LHCN-M2 (cell line): ENCODE measurements around the gene NELFE. TPM values are rescaled to one million over a fixed set of nuclear protein-coding genes. Genes with fewer than 3 reads are reported as not detected.
A peak's percentile ranks its signal among the peaks of the same experiment; 100 is the strongest.
"Not testable (repeated sequence)": the region's sequence is repeated elsewhere in the genome, so short reads cannot be mapped to it uniquely, and the experiment has no call there.

Experiments
- DNase-seq: peaks from one replicate; pipeline ENCODE4 v3.0.0-alpha.2; 2012; ENCODE audit warnings: low read depth
- total RNA-seq: library from RNA; depleted of rRNA; stranded (reverse); fragments of >200 nt; gene quantifications from 2 replicates; pipeline ENCODE4 v1.2.3, GENCODE V29; 2014; rRNA removed

Gene NELFE
- total RNA-seq, 1 experiment from 2014 or later: 129 TPM

GRCh38 chr6:31919624-31920303, 39.0 kb downstream of the NELFE start:
- DNase-seq: no peak

- no peak for DNase-seq
These were observed 40.6 kb downstream of the NELFE start for GRCh38 chr6:31918069-31918720.

GRCh38 chr6:31915756-31916155, 43.0 kb downstream of the NELFE start:
- no peak for DNase-seq

- no peak for DNase-seq
These were observed 43.4 kb downstream of the NELFE start for GRCh38 chr6:31915351-31915750.

- DNase-seq: no peak
These were observed 46.8 kb downstream of the NELFE start for GRCh38 chr6:31911826-31912585.

GRCh38 chr6:31909298-31909697, 49.5 kb downstream of the NELFE start:
- DNase-seq: not testable (repeated sequence)

DNA sequence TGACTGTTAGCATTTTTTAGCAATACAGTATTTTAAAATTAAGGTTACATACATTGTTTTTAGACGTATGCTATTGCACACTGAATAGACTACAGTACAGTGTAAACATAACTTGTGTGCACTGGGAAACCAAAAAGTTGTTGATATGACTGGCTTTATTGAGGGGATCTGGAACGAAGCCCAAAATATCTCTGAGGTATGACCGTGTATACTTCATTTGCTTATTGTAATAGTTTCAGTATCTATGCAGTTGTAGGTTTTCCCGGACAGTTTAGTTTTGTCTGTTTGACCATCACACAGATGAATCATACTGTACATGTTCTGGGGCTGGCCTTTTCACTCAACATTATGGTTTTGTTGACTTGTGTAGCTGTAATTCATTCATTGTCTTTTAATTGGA, 50.0 kb downstream of the NELFE start:
- DNase-seq: peak; percentile 70

DNA sequence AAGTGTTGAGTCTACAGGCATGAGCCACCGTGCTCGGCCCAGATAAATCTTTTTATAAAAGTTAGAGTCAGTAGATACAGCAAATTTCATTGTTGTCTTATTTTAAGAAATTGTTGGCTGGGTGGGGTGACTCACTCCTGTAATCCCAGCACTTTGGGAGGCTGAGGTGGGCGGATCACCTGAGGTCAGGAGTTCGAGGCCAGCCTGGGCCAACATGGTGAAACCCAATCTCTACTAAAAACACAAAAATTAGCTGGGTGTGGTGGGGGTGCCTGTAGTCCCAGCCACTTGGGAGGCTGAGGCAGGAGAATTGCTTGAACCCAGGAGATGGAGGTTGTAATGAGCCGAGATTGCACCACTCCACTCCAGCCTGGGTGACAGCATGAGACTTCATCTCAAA, 50.5 kb downstream of the NELFE start:
- not testable (repeated sequence) for DNase-seq

DNA sequence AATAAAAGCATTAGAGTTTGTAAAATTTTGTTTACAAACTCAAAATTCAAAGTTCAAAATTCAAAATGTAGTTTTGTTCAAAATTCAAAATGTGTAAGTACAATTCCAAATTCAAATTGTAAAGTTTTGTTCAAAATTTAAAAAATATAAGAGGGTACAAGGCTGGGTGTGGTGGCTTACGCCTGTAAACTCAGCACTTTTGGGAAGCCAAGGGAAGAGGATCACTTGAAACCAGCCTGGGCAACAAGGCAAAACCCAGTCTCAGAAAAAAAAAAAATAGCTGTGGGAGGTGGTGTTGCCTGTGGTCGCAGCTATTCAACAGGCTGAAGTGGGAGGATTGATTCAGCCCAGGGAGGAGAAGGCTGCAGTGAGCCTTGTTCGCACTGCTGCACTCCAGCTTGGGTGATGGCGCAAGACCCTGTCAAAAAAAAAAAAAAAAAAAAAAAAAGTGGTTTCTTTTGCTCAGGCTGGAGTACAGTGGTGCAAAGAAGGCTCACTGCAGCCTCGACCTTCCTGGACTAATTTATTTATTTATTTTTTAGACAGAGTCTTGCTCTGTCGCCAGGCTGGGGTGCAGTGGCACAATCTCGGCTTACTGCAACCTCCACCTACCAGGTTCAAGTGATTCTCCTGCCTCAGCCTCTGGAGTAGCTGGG, 51.5 kb downstream of the NELFE start:
- DNase-seq: peak; percentile 70

DNA sequence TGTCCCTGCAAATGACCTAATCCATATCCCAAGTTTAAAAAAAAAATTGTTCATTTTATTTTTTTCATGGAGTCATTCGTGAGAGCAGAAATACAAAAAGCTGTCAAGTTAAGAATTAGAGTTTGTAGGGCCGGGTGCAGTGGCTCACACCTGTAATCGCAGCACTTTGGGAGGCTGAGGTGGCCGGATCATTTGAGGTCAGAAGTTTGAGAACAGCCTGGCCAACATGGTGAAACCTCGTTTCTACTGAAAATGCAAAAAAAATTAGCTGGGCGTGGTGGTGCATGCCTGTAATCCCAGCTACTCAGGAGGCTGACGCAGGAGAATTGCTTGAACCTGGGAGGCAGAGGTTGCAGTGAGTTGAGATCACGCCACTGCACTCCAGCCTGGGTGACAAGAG, 52.0 kb downstream of the NELFE start:
- not testable (repeated sequence) for DNase-seq

DNA sequence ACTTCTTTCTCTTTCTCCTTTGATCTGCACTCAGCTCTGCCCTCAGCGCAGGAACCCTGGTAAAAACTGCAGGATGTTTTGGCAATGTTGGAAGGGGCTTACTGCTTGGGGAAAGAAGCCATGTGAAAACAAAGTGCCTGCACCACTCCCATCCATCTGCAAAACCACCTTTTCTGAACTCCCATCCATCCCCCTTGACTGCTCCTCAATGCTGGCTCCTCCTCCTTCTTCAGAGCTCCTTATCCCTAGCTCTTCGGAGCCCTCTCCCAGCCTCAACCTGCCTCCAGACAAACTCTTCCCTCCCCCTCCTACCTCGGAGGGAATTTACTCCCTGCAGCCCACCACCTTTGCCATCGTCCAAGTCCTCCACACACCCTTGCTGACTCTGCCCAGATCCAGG, 52.6 kb downstream of the NELFE start:
- DNase-seq: no peak

DNA sequence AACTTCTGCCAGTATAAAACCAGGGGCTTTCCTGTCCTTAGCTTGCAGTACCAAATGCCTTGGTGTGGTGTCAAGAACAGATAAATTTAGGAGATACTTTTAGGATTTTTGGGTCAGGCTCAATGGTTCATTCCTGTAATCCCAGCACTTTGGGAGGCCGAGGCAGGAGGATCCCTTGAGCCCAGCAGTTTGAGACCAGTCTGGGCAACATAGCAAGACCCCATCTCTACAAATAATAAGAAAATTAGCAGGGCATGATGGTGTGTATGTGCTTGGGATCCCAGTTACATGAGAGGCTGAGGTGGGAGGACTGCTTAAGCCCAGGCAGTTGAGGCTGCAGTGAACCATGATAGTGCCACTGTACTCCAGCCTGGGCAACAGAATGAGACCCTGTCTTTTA, 53.7 kb downstream of the NELFE start:
- no peak for DNase-seq

DNA sequence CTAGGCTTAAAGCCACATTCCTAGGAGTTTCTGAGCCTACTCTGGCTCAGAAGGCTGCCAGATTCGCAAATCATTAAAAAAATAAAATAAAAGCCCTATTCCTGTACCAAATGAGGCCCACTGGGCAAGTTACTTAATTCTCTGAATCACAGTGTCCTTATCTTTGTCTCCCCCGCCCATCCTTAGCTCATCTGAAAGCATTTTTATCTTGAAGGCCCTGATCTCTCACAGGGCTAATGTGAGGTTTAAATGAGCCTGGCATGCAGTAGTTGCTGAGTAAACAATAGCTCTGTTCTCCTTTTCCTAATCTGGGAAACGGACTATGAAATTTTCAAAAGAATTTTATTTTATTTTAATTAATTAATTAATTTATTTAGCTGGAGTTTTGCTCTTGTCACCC, 54.8 kb downstream of the NELFE start:
- DNase-seq: no peak

Other genes with a start within 250 kb of the NELFE start
- gene LY6G6D, start 243.6 kb downstream of the NELFE start, total RNA-seq: not detected in 2 replicates
- gene LY6G6C, start 237.2 kb downstream of the NELFE start, total RNA-seq: 0.51 TPM in 1 of 2 replicates, not detected in the other
- not detected in 2 replicates for gene MPIG6B, start 235.6 kb downstream of the NELFE start, total RNA-seq
- 78.4 and 85.8 TPM in 2 replicates for gene DDAH2, start 229.7 kb downstream of the NELFE start, total RNA-seq
- 771 and 894 TPM in 2 replicates for gene CLIC1, start 222.4 kb downstream of the NELFE start, total RNA-seq
- gene MSH5, start 219.0 kb downstream of the NELFE start, total RNA-seq: 13.2 and 16.5 TPM in 2 replicates
- 1.5 and 2.7 TPM in 2 replicates for gene SAPCD1, start 196.3 kb downstream of the NELFE start, total RNA-seq
- gene VWA7, start 181.6 kb downstream of the NELFE start, total RNA-seq: not detected in 2 replicates
- 63.2 and 68.7 TPM in 2 replicates for gene VARS1, start 163.2 kb downstream of the NELFE start, total RNA-seq
- 78.7 and 88.2 TPM in 2 replicates for gene LSM2, start 152.0 kb downstream of the NELFE start, total RNA-seq
- 0.71 and 1.5 TPM in 2 replicates for gene HSPA1L, start 143.7 kb downstream of the NELFE start, total RNA-seq
- 98.9 and 101 TPM in 2 replicates for gene HSPA1A, start 143.4 kb downstream of the NELFE start, total RNA-seq
- 86.1 and 92.2 TPM in 2 replicates for gene HSPA1B, start 131.2 kb downstream of the NELFE start, total RNA-seq
- 43.9 and 57.2 TPM in 2 replicates for gene NEU1, start 96.2 kb downstream of the NELFE start, total RNA-seq
- 0.06 TPM in 1 of 2 replicates, not detected in the other for gene SLC44A4, start 80.0 kb downstream of the NELFE start, total RNA-seq
- 58.6 and 60.5 TPM in 2 replicates for gene EHMT2, start 61.3 kb downstream of the NELFE start, total RNA-seq
- 1.2 and 3.0 TPM in 2 replicates for gene ZBTB12, start 56.9 kb downstream of the NELFE start, total RNA-seq
- 0.86 and 1.2 TPM in 2 replicates for gene C2, start 31.3 kb downstream of the NELFE start, total RNA-seq
- 1.1 and 1.4 TPM in 2 replicates for gene CFB, start 12.9 kb downstream of the NELFE start, total RNA-seq
- gene SKIC2, start 204 bp upstream of the NELFE start, total RNA-seq: 40.0 and 44.1 TPM in 2 replicates
- gene DXO, start 13.2 kb upstream of the NELFE start, total RNA-seq: 19.1 and 19.5 TPM in 2 replicates
- 1.9 and 2.2 TPM in 2 replicates for gene C4A, start 23.1 kb upstream of the NELFE start, total RNA-seq
- 1.8 and 3.5 TPM in 2 replicates for gene C4B, start 55.8 kb upstream of the NELFE start, total RNA-seq
- 0.13 TPM in 1 of 2 replicates, not detected in the other for gene CYP21A2, start 79.4 kb upstream of the NELFE start, total RNA-seq
- gene TNXB, start 150.4 kb upstream of the NELFE start, total RNA-seq: under 0.01 and 0.06 TPM in 2 replicates
- gene ATF6B, start 169.3 kb upstream of the NELFE start, total RNA-seq: 29.8 and 34.7 TPM in 2 replicates
- gene FKBPL, start 171.3 kb upstream of the NELFE start, total RNA-seq: 8.4 and 8.9 TPM in 2 replicates
- 0.06 TPM in 1 of 2 replicates, not detected in the other for gene PRRT1, start 193.0 kb upstream of the NELFE start, total RNA-seq
- 15.5 and 19.3 TPM in 2 replicates for gene PPT2, start 195.2 kb upstream of the NELFE start, total RNA-seq
- 1.3 and 2.4 TPM in 2 replicates for gene EGFL8, start 205.6 kb upstream of the NELFE start, total RNA-seq
- 80.3 and 87.0 TPM in 2 replicates for gene AGPAT1, start 217.1 kb upstream of the NELFE start, total RNA-seq
- 43.5 and 55.3 TPM in 2 replicates for gene RNF5, start 219.4 kb upstream of the NELFE start, total RNA-seq
- gene AGER, start 225.3 kb upstream of the NELFE start, total RNA-seq: 0.45 and 0.80 TPM in 2 replicates
- 19.2 and 23.1 TPM in 2 replicates for gene PBX2, start 231.2 kb upstream of the NELFE start, total RNA-seq
- gene GPSM3, start 233.7 kb upstream of the NELFE start, total RNA-seq: 1.0 and 1.4 TPM in 2 replicates